Left ventricle myocardium superior (tissue), 1 donor: ENCODE data around the gene CLPSL1. TPM values are rescaled to one million over a fixed set of nuclear protein-coding genes. Genes with fewer than 3 reads are reported as not detected.
A peak's percentile ranks its signal among the peaks of the same experiment; 100 is the strongest.

ENCODE experiments used
- ATAC-seq: fragments of 200-7000 bp; cut with Tn5 transposase; one replicate; pipeline ENCODE4 v1.9.1; 2020; ENCODE audit warnings: mild to moderate bottlenecking, moderate library complexity
- DNase-seq: peaks from one replicate; pipeline ENCODE4 v3.0.0-alpha.2; 2020
- intact Hi-C: fragments of 100-400 bp; cut with micrococcal nuclease; formaldehyde crosslinking; loops from one replicate; pipeline ENCODE4 v1.11.0; 2022
- total RNA-seq: library from RNA; stranded (reverse); fragmentation: NEBNext Ultra II Directional; extraction: Animal tissue kit (Norgen Biotek cat#: 25700); gene quantifications from one replicate; pipeline ENCODE4 v1.2.1, GENCODE V29; 2021
- donor health status: DM: no; HTN: yes; CAD: no; lungs with severe emphysema.

The CLPSL1 gene
- total RNA-seq, 1 donor from 2014 or later, result not detected

DNA sequence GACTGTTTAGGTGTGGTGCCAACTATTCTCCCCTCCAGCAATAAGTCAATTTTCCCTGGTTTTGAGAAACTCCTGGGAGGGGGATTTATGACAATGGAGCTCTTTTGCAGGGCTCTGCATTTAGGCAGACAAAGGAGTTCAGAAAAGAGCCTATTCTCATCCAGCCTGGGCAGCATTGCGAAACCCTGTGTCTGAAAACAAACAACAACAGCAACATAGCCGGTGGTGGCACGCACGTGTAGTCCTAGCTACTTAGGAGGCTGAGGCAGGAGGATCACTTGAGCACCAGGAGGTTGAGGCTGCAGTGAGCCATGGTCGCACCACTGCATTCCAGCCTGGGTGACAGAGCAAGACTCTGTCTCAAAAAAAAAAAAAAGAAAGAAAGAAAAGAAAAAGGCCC lies 9.9 kb downstream of the CLPSL1 start:
- no peak for ATAC-seq
- intact Hi-C loops, result no loop called here

GRCh38 chr6:35794536-35795452 lies 14.0 kb downstream of the CLPSL1 start:
- no peak for ATAC-seq
- DNase-seq, result no peak
- intact Hi-C loops, result no loop called here

More for the DNA sequence above, 9.9 kb downstream of the CLPSL1 start:
- no peak for DNase-seq

DNA sequence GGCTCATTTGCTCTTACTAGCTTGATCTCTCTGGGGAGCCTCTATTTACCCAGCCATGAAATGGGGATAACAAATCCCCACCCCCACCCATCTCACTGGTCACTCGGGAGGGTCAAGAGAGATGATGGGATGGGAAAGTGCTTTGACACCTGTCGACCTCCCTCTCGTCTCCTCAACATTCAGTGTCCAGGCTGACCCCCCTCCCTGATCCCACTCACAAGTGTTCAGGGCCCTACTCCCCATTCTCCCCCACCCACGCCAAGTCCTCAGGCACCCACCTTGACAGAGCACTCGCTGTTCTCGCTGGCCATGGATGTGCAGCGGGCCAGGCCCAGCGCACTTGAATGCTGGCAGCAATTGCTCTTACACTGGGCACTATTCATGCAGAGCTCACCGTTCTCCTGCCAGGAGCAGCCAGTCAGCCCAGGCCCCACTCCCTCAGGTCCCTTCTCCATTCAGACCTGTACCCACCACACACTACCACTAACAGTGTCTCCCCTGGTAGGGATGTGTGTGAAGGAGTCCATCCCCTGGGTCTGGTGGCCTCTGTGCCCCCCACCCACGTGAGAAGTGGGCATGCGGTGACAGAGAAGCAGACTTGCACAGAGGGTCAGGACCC lies 14.7 kb downstream of the CLPSL1 start:
- DNase-seq (no peak), ATAC-seq (no peak)
- intact Hi-C loops, result no loop called here

DNA sequence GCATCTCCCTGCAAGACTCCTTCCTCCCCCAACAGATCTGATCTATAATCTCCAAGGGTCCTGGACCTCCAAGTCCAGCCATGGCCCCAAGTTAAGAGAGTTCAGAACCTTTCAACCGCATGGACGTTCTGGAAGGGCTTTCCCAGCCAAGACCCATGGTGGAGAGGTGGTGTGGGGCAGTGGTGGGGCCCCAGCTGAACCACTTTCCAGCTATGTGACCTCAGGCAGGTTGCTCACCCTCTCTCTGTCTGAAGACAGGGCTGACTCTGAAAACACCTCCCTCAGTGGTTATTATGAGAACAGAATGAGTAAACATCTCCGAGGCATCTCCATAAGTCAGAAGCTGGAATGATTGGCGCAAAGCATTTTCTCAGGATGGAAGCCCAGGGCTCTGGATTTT lies 15.4 kb downstream of the CLPSL1 start:
- intact Hi-C loops, result no loop called here
- ATAC-seq, result no peak
- DNase-seq, result no peak

- peak; percentile 31 for ATAC-seq
- intact Hi-C loops, result no loop called here
- DNase-seq, result no peak
Observed at GRCh38 chr6:35797837-35798526, 17.2 kb downstream of the CLPSL1 start.

- ATAC-seq, result no peak
- no peak for DNase-seq
- intact Hi-C loops, result no loop called here
Observed at GRCh38 chr6:35798706-35799105, 17.9 kb downstream of the CLPSL1 start.

GRCh38 chr6:35801148-35801547 lies 20.3 kb downstream of the CLPSL1 start:
- no peak for ATAC-seq
- no peak for DNase-seq
- intact Hi-C loops, result no loop called here

DNA sequence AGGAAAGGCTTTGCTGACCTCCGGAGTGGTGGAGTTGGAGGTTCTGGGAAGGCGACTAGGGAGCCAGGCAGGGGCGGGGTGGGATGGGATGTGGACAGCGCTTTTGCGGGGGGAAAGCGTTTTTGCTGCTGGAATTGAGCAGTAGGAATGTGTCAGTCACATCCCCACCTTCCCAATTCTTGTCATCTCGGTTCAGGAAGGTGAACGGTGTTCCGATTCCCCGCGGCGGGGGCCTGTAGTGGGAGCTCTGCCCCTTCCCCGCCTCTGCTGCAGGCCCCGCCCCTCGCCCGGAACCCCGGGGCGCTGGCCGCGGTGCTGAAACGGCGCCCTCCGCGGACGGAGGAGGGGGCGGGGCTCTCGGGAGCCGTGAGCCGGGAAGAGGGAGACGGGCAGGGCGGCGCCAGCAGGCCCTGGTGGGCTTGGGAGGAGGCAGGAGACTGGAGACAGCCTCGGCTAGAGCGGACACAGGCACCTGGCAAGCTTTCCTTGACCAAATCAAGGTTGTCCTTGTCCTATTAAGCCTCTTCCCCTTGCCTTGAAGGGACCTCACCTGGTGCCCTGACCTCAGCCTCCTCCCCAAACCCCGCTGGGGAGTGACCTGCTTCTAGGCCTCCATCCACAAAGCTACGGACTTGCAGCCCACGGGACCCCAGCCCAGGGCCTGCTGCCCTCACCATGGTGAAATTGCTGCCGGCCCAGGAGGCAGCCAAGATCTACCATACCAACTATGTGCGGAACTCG lies 24.3 kb downstream of the CLPSL1 start, which contains the start of gene LHFPL5:
LHFPL5 (plus strand) TSS at position 357 of the 741 bp plus-strand sequence; CDS start at position 676, 319 bp downstream.
- intact Hi-C loops, result no loop called here
- peak; percentile 92 for ATAC-seq
- DNase-seq, result peak; percentile 60

GRCh38 chr6:35808688-35809087 lies 27.9 kb downstream of the CLPSL1 start:
- intact Hi-C loops, result no loop called here
- ATAC-seq, result no peak
- DNase-seq, result no peak

- ATAC-seq, result no peak
- DNase-seq, result no peak
- intact Hi-C loops, result no loop called here
Observed at GRCh38 chr6:35809809-35810208, 29.0 kb downstream of the CLPSL1 start.

DNA sequence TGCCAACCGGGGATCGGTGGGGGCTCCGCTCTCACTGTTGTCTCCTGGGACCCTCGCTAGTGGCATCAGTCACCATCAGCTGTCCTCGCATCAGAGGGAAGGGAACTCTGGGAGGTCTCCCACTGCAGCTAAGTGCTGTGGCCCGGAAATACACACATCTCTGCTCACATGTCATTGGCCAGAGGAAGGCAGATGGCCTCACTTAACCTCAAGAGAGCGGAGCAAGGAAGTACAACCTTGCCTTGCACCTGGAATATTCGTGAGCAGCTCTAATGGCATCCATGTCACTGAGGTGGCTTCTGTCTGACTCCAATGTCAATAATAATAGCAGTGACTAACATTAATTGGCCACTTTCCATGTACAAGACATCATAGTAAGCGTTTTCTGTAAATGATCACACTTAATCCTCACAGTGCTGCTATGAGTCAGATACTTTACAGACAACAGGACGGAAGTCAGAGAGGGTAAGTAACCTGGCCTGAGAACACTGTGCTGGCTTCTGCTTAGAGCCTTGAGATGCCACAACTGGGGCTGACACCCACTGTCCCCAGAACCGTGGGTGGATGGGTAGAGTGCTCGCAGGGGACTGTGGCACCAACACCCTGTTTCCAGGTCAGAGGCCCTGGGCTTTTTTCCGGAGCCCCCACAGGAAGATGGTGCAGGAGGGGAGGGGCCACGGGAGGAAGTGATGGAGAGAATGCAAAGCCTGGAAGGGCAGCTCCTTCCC lies 30.3 kb downstream of the CLPSL1 start:
- ATAC-seq, result no peak
- DNase-seq, result no peak
- intact Hi-C loops, result no loop called here

DNA sequence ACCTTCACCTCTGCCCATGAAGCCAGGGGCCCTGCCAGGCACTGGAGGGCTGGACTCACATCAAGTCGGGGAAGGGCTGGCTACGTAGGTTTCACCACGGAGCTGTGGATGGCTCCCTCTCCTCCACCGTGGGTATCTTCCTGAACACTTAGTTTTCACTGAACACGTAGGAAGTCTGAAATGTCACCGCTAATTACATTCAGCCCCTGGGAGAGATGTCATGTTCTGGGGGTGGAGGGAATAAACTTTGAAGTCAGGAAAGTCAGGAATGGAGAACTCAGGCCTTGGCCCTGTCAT lies 30.8 kb downstream of the CLPSL1 start:
- intact Hi-C loops, result no loop called here
- no peak for DNase-seq
- ATAC-seq, result no peak

DNA sequence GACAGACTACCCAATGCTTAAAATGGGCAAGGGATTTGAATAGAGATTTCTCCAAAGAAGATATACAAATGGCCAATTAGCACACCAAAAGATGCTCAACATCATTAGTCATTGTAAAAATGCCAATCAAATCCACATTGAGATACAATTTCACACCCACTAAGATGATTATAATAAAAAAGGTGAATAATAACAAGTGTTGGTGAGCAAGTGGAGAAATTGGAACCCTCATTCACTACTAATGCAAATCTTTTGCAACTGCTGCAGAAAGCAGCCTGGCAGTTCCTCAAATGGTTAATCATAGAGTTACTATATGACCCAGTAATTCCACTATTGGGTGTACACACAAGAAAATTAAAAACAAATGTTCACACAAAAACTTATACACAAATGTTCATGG lies 36.7 kb downstream of the CLPSL1 start:
- no peak for DNase-seq
- intact Hi-C loops, result no loop called here
- ATAC-seq, result no peak

- intact Hi-C loops, result no loop called here
- DNase-seq, result no peak
- ATAC-seq, result no peak
Observed at GRCh38 chr6:35823601-35824000, 42.8 kb downstream of the CLPSL1 start.

- ATAC-seq (no peak), DNase-seq (no peak)
- intact Hi-C loops, result no loop called here
Observed at GRCh38 chr6:35824552-35825192, 43.9 kb downstream of the CLPSL1 start.

GRCh38 chr6:35829306-35829705 lies 48.5 kb downstream of the CLPSL1 start:
- intact Hi-C loops, result no loop called here
- no peak for ATAC-seq

GRCh38 chr6:35831257-35832007 lies 50.6 kb downstream of the CLPSL1 start:
- intact Hi-C loops, result no loop called here

More at GRCh38 chr6:35829306-35829705, 48.5 kb downstream of the CLPSL1 start:
- no peak for DNase-seq

DNA sequence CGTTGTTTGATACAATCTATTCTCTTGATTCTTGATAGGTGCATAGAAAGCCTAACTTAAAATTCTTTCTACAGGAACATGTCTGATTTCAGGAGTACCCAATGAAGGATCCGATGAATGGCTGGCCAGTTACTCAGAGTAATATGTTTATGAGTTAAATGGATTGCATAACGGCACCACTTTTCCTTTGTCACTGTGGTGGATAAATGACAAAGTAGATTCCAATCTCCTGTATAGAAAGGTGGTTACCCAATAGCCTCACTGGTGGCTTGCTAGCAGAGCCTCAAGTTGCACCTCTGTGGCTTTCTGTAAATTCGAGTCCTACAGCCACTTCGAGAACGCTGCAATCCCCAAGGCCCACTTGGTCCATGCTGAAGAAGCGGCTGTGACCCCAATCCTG lies 52.7 kb downstream of the CLPSL1 start:
- intact Hi-C loops, result no loop called here
- no peak for DNase-seq
- ATAC-seq, result no peak

More at GRCh38 chr6:35831257-35832007, 50.6 kb downstream of the CLPSL1 start:
- no peak for DNase-seq
- ATAC-seq, result no peak
